ENCODE measurements around the gene KDM6A. TPM values are rescaled to one million over a fixed set of nuclear protein-coding genes. Genes with fewer than 3 reads are reported as not detected.

Gene KDM6A
- total and polyA plus RNA-seq, 2 of the 13 experiments (the other 11 are each of a cell fraction or from before 2014, with no cell fraction given) = 16.7 to 18.2 TPM

DNA sequence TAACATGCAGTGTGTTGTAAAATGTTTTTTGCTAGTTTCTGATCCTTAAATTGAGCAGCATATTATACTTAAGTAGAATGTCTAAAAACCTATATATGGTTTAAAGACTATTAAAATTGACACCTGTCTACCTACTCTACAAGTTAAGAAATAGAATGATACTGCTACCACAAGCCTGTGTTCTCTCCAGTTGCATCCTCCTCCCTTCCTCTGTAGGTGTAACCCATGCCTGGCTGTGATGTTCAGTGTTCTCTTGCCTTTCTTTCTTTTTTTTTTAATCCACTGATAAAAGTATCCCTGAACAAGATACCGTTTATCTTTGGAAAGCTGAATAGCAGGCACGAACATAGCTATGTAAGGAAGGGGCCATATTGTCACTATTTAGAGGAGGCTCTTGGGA lies 99.1 kb downstream of the KDM6A start:
- Histone ChIP-seq H3K27ac (ENCODE audit: extremely low read length, insufficient read depth, low read length) (no peak overlapping the region), H3K36me3 (replicated peaks in 1 of 2; ENCODE audit: control insufficient read depth in 1 of 2, insufficient read depth in 2 of 2, low read length in 2 of 2) (peaks cover 0 to 2% of the 10 kb centered on the region in 2 experiments; a peak in 2 of 5 replicates), H3K9ac (ENCODE audit: insufficient read depth, low read depth, low read length) (no peak overlapping the region), H3K4me1 (ENCODE audit: insufficient read depth, low read length) (peaks cover 20% of the 10 kb centered on the region), H3K4me2 (ENCODE audit: low read depth, low read length) (no peak overlapping the region), H3K79me2 (ENCODE audit: insufficient read depth, low read length) (peaks cover 39% of the 10 kb centered on the region), H4K20me1 (ENCODE audit: insufficient read depth, low read length) (no peaks in the 10 kb centered on the region), H3K27me3 (ENCODE audit: control insufficient read depth in 1 of 2, insufficient read depth in 2 of 2, low read length in 2 of 2) (no peaks in the 10 kb centered on the region), H3K4me3 (replicated peaks in 1 of 3; ENCODE audit: insufficient read depth in 1 of 3, low read depth in 2 of 3, low read length in 3 of 3) (no peak overlapping the region), H2AFZ (ENCODE audit: low read length) (no peak overlapping the region), H3K9me3 (ENCODE audit: low read length) (no peaks in the 10 kb centered on the region; the same call in 1 of the 2 replicates)
- FAIRE-seq (no peak), ATAC-seq (no peak), DNase-seq (ENCODE audit: low spot score) (no peak)
- in situ Hi-C loops (cut with HindIII; ENCODE audit: extremely low pct_ligation_motif_present, low pct_unique_long_range_greater_than_20kb) = no loop called here
- TF ChIP-seq ZNF775 (CRISPR knock-in tag; IDR thresholded peaks at IDR 0.05; ENCODE audit: borderline replicate concordance) = no peak
- no peak for TF ChIP-seq ZMAT3 (CRISPR knock-in tag; conservative IDR thresholded peaks at IDR 0.05)
- TF ChIP-seq NR3C1 (CRISPR knock-in tag; IDR thresholded peaks at IDR 0.05) = no peak
- no peak for TF ChIP-seq HOXD1 (CRISPR knock-in tag; IDR thresholded peaks at IDR 0.05)
- TF ChIP-seq JUND (CRISPR knock-in tag; IDR thresholded peaks at IDR 0.05) = no peak
- no peak for TF ChIP-seq CBX5 (CRISPR knock-in tag; IDR thresholded peaks at IDR 0.05; ENCODE audit: borderline replicate concordance)
- TF ChIP-seq ZNF878 (CRISPR knock-in tag; IDR thresholded peaks at IDR 0.05) = no peak
- TF ChIP-seq POLR2AphosphoS5 (IDR thresholded peaks at IDR 0.05; ENCODE audit: low read depth, low read length) = no peak
- TF ChIP-seq GFI1 (CRISPR knock-in tag; IDR thresholded peaks at IDR 0.05; ENCODE audit: borderline replicate concordance) = no peak
- TF ChIP-seq DR1 (CRISPR knock-in tag; IDR thresholded peaks at IDR 0.05) = no peak
- no peak for TF ChIP-seq HMG20A (CRISPR knock-in tag; IDR thresholded peaks at IDR 0.05; ENCODE audit: borderline replicate concordance)
- no peak for TF ChIP-seq NPAS2 (CRISPR knock-in tag; IDR thresholded peaks at IDR 0.05; ENCODE audit: borderline replicate concordance)
- TF ChIP-seq ZNF468 (CRISPR knock-in tag; IDR thresholded peaks at IDR 0.05) = no peak
- TF ChIP-seq SALL1 (CRISPR knock-in tag; IDR thresholded peaks at IDR 0.05) = no peak
- no peak for TF ChIP-seq ZNF788 (CRISPR knock-in tag; IDR thresholded peaks at IDR 0.05; ENCODE audit: borderline replicate concordance)
- no peak for TF ChIP-seq ATF7 (IDR thresholded peaks at IDR 0.05)
- no peak for TF ChIP-seq ATF7 (CRISPR knock-in tag; IDR thresholded peaks at IDR 0.05)
- TF ChIP-seq, protein P1, sequence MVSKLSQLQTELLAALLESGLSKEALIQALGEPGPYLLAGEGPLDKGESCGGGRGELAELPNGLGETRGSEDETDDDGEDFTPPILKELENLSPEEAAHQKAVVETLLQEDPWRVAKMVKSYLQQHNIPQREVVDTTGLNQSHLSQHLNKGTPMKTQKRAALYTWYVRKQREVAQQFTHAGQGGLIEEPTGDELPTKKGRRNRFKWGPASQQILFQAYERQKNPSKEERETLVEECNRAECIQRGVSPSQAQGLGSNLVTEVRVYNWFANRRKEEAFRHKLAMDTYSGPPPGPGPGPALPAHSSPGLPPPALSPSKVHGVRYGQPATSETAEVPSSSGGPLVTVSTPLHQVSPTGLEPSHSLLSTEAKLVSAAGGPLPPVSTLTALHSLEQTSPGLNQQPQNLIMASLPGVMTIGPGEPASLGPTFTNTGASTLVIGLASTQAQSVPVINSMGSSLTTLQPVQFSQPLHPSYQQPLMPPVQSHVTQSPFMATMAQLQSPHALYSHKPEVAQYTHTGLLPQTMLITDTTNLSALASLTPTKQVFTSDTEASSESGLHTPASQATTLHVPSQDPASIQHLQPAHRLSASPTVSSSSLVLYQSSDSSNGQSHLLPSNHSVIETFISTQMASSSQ (IDR thresholded peaks at IDR 0.05; ENCODE audit: low read depth) = no peak
- TF ChIP-seq, protein P1 (CRISPR knock-in tag; IDR thresholded peaks at IDR 0.05; ENCODE audit: borderline replicate concordance) = no peak
- ChIA-PET CTCF (ENCODE audit: low intra/inter-chr PET ratio, low total read pairs) (no interaction called here), POLR2A (no interaction called here)
- BruUV-seq (replicated peaks) = no TSS peak
- intact Hi-C loops (cut with micrococcal nuclease; ENCODE audit: unreplicated experiment) = no loop called here
- 100% methylated on average over 2 of the region's 2 CpGs for WGBS (ENCODE audit: low lambda C conversion rate)
